ENCODE measurements around the gene ANKRD34A. TPM values are rescaled to one million over a fixed set of nuclear protein-coding genes. Genes with fewer than 3 reads are reported as not detected.

Gene ANKRD34A
- total and polyA plus RNA-seq, 2 of the 13 experiments (the other 11 are each of a cell fraction or from before 2014, with no cell fraction given): 0.05 to 0.07 TPM

- TF ChIP-seq ZNF672 (CRISPR knock-in tag; IDR thresholded peaks at IDR 0.05) (no peak), ATF4 (CRISPR knock-in tag; IDR thresholded peaks at IDR 0.05) (no peak), TERF1 (CRISPR knock-in tag; IDR thresholded peaks at IDR 0.05) (no peak), ZKSCAN8 (CRISPR knock-in tag; IDR thresholded peaks at IDR 0.05; ENCODE audit: borderline replicate concordance) (no peak), IRX3 (CRISPR knock-in tag; IDR thresholded peaks at IDR 0.05; ENCODE audit: borderline replicate concordance, low read depth) (no peak), TIGD3 (CRISPR knock-in tag; IDR thresholded peaks at IDR 0.05; ENCODE audit: borderline replicate concordance) (no peak), ZNF224 (CRISPR knock-in tag; IDR thresholded peaks at IDR 0.05) (peak; percentile 3; the same call in 1 of the 2 replicates), FOXO1 (CRISPR knock-in tag; IDR thresholded peaks at IDR 0.05) (peak; percentile 58; the same call in 1 of the 2 replicates), GRHL1 (CRISPR knock-in tag; conservative IDR thresholded peaks at IDR 0.05) (no peak), POLR2A (IDR thresholded peaks at IDR 0.05; ENCODE audit: insufficient read depth in 1 of 2, low read depth in 2 of 2, low read length in 2 of 2) (0 out of 4 replicates have a peak, but pooled peaks of 1 of the 2 experiments have one; percentile 25), RFXAP (CRISPR knock-in tag; IDR thresholded peaks at IDR 0.05; ENCODE audit: borderline replicate concordance) (0 out of 2 replicates have a peak, but pooled peaks have one; percentile 10), IRF9 (CRISPR knock-in tag; IDR thresholded peaks at IDR 0.05; ENCODE audit: borderline replicate concordance) (no peak), REL (CRISPR knock-in tag; conservative IDR thresholded peaks at IDR 0.05) (no peak), NPAS2 (CRISPR knock-in tag; IDR thresholded peaks at IDR 0.05; ENCODE audit: borderline replicate concordance) (no peak), PHF5A (CRISPR knock-in tag; IDR thresholded peaks at IDR 0.05; ENCODE audit: low read depth, unreplicated experiment) (no peak), E2F1 (CRISPR knock-in tag; IDR thresholded peaks at IDR 0.05) (no peak), ATF6 (CRISPR knock-in tag; conservative IDR thresholded peaks at IDR 0.05) (no peak)
Measured at GRCh38 chr1:145997016-145997717, 32.8 kb upstream of the ANKRD34A start (continued).
